Measurements from ENCODE around the gene TCL1A. TPM values are rescaled to one million over a fixed set of nuclear protein-coding genes. Genes with fewer than 3 reads are reported as not detected.

Gene TCL1A
- total RNA-seq, 1 donor from 2014 or later = not detected

DNA sequence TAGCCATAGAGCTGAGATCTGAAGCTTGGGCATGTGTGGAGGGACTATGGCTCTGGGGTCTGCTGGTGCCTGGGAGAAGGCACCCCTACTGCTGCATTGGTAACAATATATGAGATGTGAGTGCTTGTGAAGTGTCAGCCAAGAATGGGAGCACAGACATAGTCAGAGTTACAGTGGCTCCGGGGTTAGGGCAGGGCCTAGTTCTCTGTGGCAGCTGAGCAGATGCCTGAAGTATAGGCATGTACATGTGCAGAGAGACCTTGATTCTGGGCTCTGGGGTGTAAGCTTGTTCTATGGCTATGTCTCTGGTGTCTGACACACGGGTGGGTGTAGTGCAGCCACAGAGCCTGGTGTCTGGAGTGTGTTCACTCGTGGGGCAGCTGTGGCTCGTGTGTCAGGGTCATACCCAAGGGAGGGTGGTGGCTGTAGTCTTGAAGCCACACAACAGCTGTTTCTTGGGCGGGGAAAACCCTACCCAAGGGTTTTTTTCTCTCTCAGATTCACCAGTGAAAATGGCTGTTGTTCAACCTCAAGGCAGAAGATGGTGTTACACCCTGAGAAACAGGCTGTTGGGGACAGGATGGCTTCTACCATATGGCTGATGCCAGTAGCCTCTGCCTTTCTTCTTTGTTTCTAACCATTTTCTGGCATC is 11.9 kb upstream of the TCL1A start:
- Histone ChIP-seq H3K9ac (ENCODE audit: low read length) (no peak overlapping the region), H3K27ac (ENCODE audit: low read depth, low read length) (no peak overlapping the region), H3K4me2 (ENCODE audit: low read length) (no peak overlapping the region), H4K20me1 (ENCODE audit: insufficient read depth, low read length) (no peaks in the 10 kb centered on the region), H3K4me3 (ENCODE audit: insufficient read depth, low read depth, low read length) (no peak overlapping the region), H2AFZ (ENCODE audit: low read depth, low read length) (no peak overlapping the region), H3K9me3 (ENCODE audit: insufficient read depth, low read depth, low read length) (peaks cover 4% of the 10 kb centered on the region), H3K4me1 (ENCODE audit: insufficient read depth, low read length) (no peaks in the 10 kb centered on the region), H3K36me3 (ENCODE audit: insufficient read depth, low read length) (no peaks in the 10 kb centered on the region), H3K79me2 (ENCODE audit: insufficient read depth, low read length) (no peaks in the 10 kb centered on the region), H3K27me3 (ENCODE audit: insufficient read depth, low read length) (no peaks in the 10 kb centered on the region)
- Mint-ChIP-seq H3K4me1 (ENCODE audit: low read depth, unreplicated experiment) (peaks cover 3% of the 10 kb centered on the region), H3K27me3 (ENCODE audit: low read depth, unreplicated experiment) (no peaks in the 10 kb centered on the region), H3K9me3 (ENCODE audit: unreplicated experiment) (peaks cover 2% of the 10 kb centered on the region), H3K27ac (ENCODE audit: unreplicated experiment) (no peak overlapping the region), H3K4me3 (ENCODE audit: unreplicated experiment) (no peak overlapping the region), H3K36me3 (ENCODE audit: low read depth, unreplicated experiment) (no peaks in the 10 kb centered on the region)
- TF ChIP-seq EZH2 (IDR thresholded peaks at IDR 0.05; ENCODE audit: insufficient read depth, low read length) = no peak
- TF ChIP-seq, protein P1, sequence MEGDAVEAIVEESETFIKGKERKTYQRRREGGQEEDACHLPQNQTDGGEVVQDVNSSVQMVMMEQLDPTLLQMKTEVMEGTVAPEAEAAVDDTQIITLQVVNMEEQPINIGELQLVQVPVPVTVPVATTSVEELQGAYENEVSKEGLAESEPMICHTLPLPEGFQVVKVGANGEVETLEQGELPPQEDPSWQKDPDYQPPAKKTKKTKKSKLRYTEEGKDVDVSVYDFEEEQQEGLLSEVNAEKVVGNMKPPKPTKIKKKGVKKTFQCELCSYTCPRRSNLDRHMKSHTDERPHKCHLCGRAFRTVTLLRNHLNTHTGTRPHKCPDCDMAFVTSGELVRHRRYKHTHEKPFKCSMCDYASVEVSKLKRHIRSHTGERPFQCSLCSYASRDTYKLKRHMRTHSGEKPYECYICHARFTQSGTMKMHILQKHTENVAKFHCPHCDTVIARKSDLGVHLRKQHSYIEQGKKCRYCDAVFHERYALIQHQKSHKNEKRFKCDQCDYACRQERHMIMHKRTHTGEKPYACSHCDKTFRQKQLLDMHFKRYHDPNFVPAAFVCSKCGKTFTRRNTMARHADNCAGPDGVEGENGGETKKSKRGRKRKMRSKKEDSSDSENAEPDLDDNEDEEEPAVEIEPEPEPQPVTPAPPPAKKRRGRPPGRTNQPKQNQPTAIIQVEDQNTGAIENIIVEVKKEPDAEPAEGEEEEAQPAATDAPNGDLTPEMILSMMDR (IDR thresholded peaks at IDR 0.05; ENCODE audit: insufficient read depth, low read depth, low read length) = no peak
- no peak for DNase-seq (ENCODE audit: low read depth)
- FAIRE-seq = no peak

GRCh38 chr14:95722525-95723190 is 8.7 kb upstream of the TCL1A start:
- no peaks in the 10 kb centered on the region for H3K4me1 ChIP-seq (ENCODE audit: insufficient read depth, low read length)
- FAIRE-seq (no peak), DNase-seq (ENCODE audit: low read depth) (no peak)
- H3K9ac ChIP-seq (ENCODE audit: low read length) = no peak overlapping the region
- H4K20me1 ChIP-seq (ENCODE audit: insufficient read depth, low read length) = no peaks in the 10 kb centered on the region
- H3K27ac ChIP-seq (ENCODE audit: low read depth, low read length) = no peak overlapping the region
- no peak overlapping the region for H2AFZ ChIP-seq (ENCODE audit: low read depth, low read length)
- no peaks in the 10 kb centered on the region for H3K4me1 Mint-ChIP-seq (ENCODE audit: low read depth, unreplicated experiment)
- H3K9me3 ChIP-seq (ENCODE audit: insufficient read depth, low read depth, low read length) = peaks cover 4% of the 10 kb centered on the region
- H3K9me3 Mint-ChIP-seq (ENCODE audit: unreplicated experiment) = peaks cover 2% of the 10 kb centered on the region
- no peaks in the 10 kb centered on the region for H3K27me3 ChIP-seq (ENCODE audit: insufficient read depth, low read length)
- TF ChIP-seq, protein P1 (IDR thresholded peaks at IDR 0.05; ENCODE audit: insufficient read depth, low read depth, low read length) = no peak
- TF ChIP-seq EZH2 (IDR thresholded peaks at IDR 0.05; ENCODE audit: insufficient read depth, low read length) = no peak
- no peaks in the 10 kb centered on the region for H3K36me3 Mint-ChIP-seq (ENCODE audit: low read depth, unreplicated experiment)
- no peak overlapping the region for H3K27ac Mint-ChIP-seq (ENCODE audit: unreplicated experiment)
- H3K79me2 ChIP-seq (ENCODE audit: insufficient read depth, low read length) = no peaks in the 10 kb centered on the region
- no peaks in the 10 kb centered on the region for H3K36me3 ChIP-seq (ENCODE audit: insufficient read depth, low read length)
- H3K27me3 Mint-ChIP-seq (ENCODE audit: low read depth, unreplicated experiment) = peaks cover 9% of the 10 kb centered on the region
- no peak overlapping the region for H3K4me3 Mint-ChIP-seq (ENCODE audit: unreplicated experiment)
- H3K4me3 ChIP-seq (ENCODE audit: insufficient read depth, low read depth, low read length) = no peak overlapping the region
- H3K4me2 ChIP-seq (ENCODE audit: low read length) = no peak overlapping the region

GRCh38 chr14:95712398-95712797 is 1.5 kb downstream of the TCL1A start:
- H3K79me2 ChIP-seq (ENCODE audit: insufficient read depth, low read length) = no peaks in the 10 kb centered on the region
- H3K4me2 ChIP-seq (ENCODE audit: low read length) = no peak overlapping the region
- no peak overlapping the region for H3K4me3 ChIP-seq (ENCODE audit: insufficient read depth, low read depth, low read length)
- Mint-ChIP-seq H3K27ac (ENCODE audit: unreplicated experiment) (no peak overlapping the region), H3K4me1 (ENCODE audit: low read depth, unreplicated experiment) (no peaks in the 10 kb centered on the region), H3K4me3 (ENCODE audit: unreplicated experiment) (no peak overlapping the region), H3K9me3 (ENCODE audit: unreplicated experiment) (no peaks in the 10 kb centered on the region), H3K36me3 (ENCODE audit: low read depth, unreplicated experiment) (no peaks in the 10 kb centered on the region), H3K27me3 (ENCODE audit: low read depth, unreplicated experiment) (peaks cover 26% of the 10 kb centered on the region)
- no peak overlapping the region for H2AFZ ChIP-seq (ENCODE audit: low read depth, low read length)
- no peaks in the 10 kb centered on the region for H3K4me1 ChIP-seq (ENCODE audit: insufficient read depth, low read length)
- H3K36me3 ChIP-seq (ENCODE audit: insufficient read depth, low read length) = no peaks in the 10 kb centered on the region
- FAIRE-seq (no peak), DNase-seq (ENCODE audit: low read depth) (no peak)
- H3K9ac ChIP-seq (ENCODE audit: low read length) = no peak overlapping the region
- H3K9me3 ChIP-seq (ENCODE audit: insufficient read depth, low read depth, low read length) = no peaks in the 10 kb centered on the region
- H4K20me1 ChIP-seq (ENCODE audit: insufficient read depth, low read length) = no peaks in the 10 kb centered on the region
- no peak overlapping the region for H3K27ac ChIP-seq (ENCODE audit: low read depth, low read length)
- TF ChIP-seq, protein P1 (IDR thresholded peaks at IDR 0.05; ENCODE audit: insufficient read depth, low read depth, low read length) = no peak
- no peak for TF ChIP-seq EZH2 (IDR thresholded peaks at IDR 0.05; ENCODE audit: insufficient read depth, low read length)
- H3K27me3 ChIP-seq (ENCODE audit: insufficient read depth, low read length) = no peaks in the 10 kb centered on the region

Measured in astrocyte (in vitro differentiated cells and primary cell).